Measurements from ENCODE around the gene OTUB2.

Gene OTUB2

DNA sequence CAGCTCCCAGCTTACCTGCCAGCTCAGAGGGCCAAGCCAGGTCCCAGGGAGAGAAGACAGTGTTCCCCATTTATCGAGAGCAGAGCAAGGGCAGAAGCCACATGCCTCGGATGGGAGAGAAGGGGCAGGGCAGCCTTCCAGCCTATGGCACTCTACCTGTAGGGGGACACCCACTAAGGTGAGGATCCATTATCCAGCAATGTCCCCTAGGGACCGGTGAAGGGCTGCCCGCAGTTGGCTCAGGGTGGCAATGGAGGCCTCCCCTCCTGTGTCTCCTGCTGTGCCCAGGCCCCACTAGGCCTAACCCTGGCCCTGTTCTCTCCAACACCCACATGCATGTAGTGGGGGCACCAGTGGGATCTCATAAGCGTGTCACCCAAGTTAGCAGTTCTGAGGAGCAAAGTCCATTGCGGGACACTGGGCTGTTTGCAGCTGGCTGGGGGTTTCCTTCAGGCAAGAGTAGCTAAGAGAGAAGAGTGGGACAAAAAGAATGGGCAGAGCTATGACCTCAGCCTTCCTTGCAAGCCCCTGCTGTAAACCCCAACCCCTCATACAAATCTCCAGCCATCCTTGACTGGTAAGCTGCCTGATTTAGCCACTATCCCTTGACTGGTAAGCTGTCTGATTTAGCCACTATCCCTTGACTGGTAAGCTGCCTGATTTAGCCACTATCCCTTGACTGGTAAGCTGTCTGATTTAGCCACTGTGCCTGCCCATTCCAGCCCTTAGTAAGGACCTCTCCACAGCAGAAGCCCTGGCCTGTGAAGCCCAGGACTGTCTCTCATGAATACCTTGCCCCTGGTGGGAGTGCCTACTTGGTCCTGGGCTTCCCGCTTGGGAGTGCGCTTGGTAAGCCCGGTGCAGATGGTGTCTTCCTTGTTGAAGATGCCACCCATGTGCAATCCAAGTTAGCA lies 44.6 kb upstream of the OTUB2 start:
- H3K4me3 ChIP-seq (ENCODE audit: low read depth, low read length), result no peak overlapping the region
- DNase-seq (ENCODE audit: low read depth), result no peak
- TF ChIP-seq, protein P1, sequence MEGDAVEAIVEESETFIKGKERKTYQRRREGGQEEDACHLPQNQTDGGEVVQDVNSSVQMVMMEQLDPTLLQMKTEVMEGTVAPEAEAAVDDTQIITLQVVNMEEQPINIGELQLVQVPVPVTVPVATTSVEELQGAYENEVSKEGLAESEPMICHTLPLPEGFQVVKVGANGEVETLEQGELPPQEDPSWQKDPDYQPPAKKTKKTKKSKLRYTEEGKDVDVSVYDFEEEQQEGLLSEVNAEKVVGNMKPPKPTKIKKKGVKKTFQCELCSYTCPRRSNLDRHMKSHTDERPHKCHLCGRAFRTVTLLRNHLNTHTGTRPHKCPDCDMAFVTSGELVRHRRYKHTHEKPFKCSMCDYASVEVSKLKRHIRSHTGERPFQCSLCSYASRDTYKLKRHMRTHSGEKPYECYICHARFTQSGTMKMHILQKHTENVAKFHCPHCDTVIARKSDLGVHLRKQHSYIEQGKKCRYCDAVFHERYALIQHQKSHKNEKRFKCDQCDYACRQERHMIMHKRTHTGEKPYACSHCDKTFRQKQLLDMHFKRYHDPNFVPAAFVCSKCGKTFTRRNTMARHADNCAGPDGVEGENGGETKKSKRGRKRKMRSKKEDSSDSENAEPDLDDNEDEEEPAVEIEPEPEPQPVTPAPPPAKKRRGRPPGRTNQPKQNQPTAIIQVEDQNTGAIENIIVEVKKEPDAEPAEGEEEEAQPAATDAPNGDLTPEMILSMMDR (IDR thresholded peaks at IDR 0.05; ENCODE audit: control insufficient read depth, extremely low read depth, insufficient read depth), result no peak

DNA sequence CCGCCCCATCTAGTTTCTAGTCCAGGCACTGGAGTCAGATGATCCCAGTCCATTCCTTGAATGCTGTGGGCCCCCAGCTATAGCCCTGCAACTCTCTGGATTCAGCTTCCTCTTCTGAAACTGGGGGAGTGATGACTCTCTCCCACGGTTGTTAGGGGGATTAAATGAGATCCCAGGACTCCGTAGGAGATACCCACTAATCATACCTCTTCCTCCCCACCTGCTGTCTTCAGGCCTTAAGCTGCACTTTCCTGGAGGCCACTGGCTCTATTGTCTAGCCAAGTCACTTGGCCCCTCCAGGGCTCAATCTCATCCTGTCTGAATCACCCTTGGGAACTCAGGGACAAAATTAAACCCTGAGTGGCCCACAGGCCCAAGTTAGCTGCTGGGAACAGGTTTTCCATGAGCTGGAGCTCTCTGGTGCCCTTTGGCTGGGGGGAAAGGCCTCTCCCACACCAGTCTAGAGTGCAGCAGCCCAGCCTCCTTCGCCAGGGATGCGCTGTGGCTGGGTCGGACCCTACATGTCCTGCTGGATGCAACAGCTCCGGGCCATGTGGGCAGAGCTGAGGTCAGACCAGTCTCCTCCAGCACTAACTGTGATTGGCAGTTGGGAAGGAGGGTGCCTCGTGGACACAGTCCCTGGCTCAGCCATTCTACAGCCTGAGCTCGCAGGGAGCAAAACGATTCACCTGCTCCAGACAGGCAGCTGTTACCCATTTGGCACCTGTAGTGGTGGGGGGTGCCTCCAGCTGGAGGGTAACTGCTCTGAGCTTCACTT lies 43.7 kb upstream of the OTUB2 start:
- TF ChIP-seq, protein P1 (IDR thresholded peaks at IDR 0.05; ENCODE audit: control insufficient read depth, extremely low read depth, insufficient read depth), result no peak
- H3K4me3 ChIP-seq (ENCODE audit: low read depth, low read length), result no peak overlapping the region
- no peak for DNase-seq (ENCODE audit: low read depth)

DNA sequence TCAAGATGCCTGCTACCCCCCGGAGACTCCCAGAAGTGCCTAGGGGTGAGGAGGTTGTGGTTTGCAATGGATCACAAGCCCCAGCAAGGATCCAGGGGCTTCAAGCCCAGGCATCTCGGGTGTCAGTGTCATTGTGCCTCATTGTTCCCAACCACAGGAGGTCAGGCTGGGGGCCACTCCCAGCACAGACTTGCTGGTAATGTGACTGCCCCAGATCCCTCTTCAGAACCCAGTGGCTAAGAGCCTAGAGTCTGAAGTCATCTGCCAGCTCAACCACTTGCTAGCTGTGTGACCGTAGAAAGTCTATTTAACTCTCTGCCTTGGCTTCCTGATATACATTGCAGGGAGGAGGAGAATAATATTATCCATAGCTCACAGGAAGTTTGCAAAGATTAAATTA lies 42.1 kb upstream of the OTUB2 start:
- no peak for DNase-seq (ENCODE audit: low read depth)
- TF ChIP-seq, protein P1 (IDR thresholded peaks at IDR 0.05; ENCODE audit: control insufficient read depth, extremely low read depth, insufficient read depth), result no peak
- no peak overlapping the region for H3K4me3 ChIP-seq (ENCODE audit: low read depth, low read length)

DNA sequence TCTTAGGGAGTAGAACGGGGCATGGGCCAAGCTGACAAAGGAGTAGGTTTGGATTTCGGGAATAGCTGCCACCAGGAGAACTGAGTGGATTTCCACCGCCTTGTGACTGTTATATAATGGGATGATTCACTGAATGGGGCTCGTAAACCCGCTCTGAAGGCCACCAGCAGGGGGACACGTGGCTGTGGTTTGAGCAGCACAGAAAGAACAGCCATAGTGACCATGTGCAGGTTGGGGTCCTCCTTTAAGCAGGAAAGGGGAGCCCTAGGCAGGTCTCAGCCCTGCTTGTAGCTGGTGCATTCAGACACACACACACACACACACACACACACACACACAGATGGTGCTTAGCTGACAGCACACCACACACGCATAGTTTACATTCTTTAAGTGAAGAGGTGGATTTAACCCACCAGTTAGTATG lies 41.1 kb upstream of the OTUB2 start:
- H3K4me3 ChIP-seq (ENCODE audit: low read depth, low read length), result no peak overlapping the region
- no peak for DNase-seq (ENCODE audit: low read depth)
- TF ChIP-seq, protein P1 (IDR thresholded peaks at IDR 0.05; ENCODE audit: control insufficient read depth, extremely low read depth, insufficient read depth), result peak; percentile 19; the same call in 1 of the 2 replicates

DNA sequence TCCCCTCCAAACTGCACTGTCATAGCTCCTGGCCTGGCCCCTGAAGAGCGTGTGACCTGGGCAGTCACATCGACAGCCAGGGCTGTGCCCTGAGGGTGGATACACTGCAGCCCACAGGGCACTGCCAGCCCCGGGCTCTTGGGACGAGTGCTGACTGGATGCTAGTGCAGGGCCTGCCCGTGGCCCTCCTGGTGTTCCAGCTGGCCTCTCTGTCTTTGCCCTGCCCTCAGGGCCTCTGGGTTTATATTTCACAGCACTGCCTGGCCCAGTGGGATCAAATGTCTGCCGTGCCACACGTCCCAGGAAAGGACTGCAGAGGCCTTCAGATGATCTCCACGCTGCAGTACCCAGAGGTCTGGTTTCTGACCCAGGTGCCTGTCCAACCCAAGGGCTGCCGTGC lies 39.2 kb upstream of the OTUB2 start:
- TF ChIP-seq, protein P1 (IDR thresholded peaks at IDR 0.05; ENCODE audit: control insufficient read depth, extremely low read depth, insufficient read depth), result no peak
- no peak overlapping the region for H3K4me3 ChIP-seq (ENCODE audit: low read depth, low read length)
- DNase-seq (ENCODE audit: low read depth), result no peak

DNA sequence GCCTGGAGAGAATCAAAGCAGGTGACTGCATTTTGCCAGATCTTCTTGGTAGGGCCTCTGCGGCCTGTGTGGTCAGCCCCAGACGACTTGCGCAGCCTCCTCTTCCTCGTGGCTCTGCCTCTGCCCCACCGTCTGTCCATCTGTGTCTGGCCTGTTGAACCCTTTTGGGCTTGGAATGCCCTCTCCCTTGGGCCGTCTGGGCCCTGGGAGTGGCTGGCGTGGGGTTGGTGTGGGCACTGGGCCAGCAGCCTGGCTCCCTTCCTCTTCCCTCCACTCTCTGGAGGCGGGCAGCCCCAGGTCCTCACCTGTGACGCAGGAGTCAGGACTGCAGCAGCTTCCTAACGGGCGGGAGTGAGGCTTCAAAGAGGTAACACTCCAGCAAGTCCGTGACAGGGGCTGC lies 38.8 kb upstream of the OTUB2 start:
- TF ChIP-seq, protein P1 (IDR thresholded peaks at IDR 0.05; ENCODE audit: control insufficient read depth, extremely low read depth, insufficient read depth), result no peak
- DNase-seq (ENCODE audit: low read depth), result no peak
- H3K4me3 ChIP-seq (ENCODE audit: low read depth, low read length), result no peak overlapping the region

Data from LNCaP clone FGC (cell line).